Neural cell (in vitro differentiated cells): ENCODE measurements around the gene TBATA.

Experiments
- CTCF ChIP-seq: fragments of 450-650 bp; IDR thresholded peaks from 2 replicates; pipeline ENCODE4 v1.5.1; 2014; ENCODE audit warnings: antibody characterized with exemption, mild to moderate bottlenecking, moderate library complexity; ENCODE audit not compliant: poor library complexity, severe bottlenecking
- EZH2 ChIP-seq: fragments of 200-600, 300-800 bp; shearing (Covaris generic), sonication (generic); IDR thresholded peaks from 2 replicates; pipeline ENCODE4 v1.6.1; 2014; ENCODE audit warnings: antibody characterized with exemption, low read length, borderline replicate concordance, mild to moderate bottlenecking; ENCODE audit not compliant: insufficient read depth, poor library complexity, severe bottlenecking

GRCh38 chr10:70777063-70777875, 7.9 kb downstream of the TBATA start:
- TF ChIP-seq CTCF: no peak
- no peak for TF ChIP-seq EZH2
